ENCODE data around the gene KLK6.
"Not testable (repeated sequence)": the region's sequence is repeated elsewhere in the genome, so short reads cannot be mapped to it uniquely, and the experiment has no call there.

Gene KLK6

GRCh38 chr19:50984416-50984815, 15.0 kb upstream of the KLK6 start:
- not testable (repeated sequence) for DNase-seq

- DNase-seq, result no peak
Observed at GRCh38 chr19:50983625-50984292, 14.4 kb upstream of the KLK6 start, which contains the start of gene KLK7. Gene KLK7 (minus strand): TSS chr19:50983917. CDS start chr19:50982399, 1,518 bp downstream.

- DNase-seq, result no peak
Observed at GRCh38 chr19:50982186-50982585, 12.8 kb upstream of the KLK6 start.

GRCh38 chr19:50981587-50982146, 12.3 kb upstream of the KLK6 start:
- DNase-seq, result no peak

- DNase-seq, result no peak
Observed at GRCh38 chr19:50980208-50980607, 10.8 kb upstream of the KLK6 start.

- DNase-seq, result no peak
Observed at GRCh38 chr19:50979758-50980157, 10.4 kb upstream of the KLK6 start.

GRCh38 chr19:50978772-50979390, 9.5 kb upstream of the KLK6 start:
- no peak for DNase-seq

- DNase-seq, result no peak
Observed at GRCh38 chr19:50977626-50978025, 8.2 kb upstream of the KLK6 start.

- DNase-seq, result no peak
Observed at GRCh38 chr19:50975766-50976165, 6.4 kb upstream of the KLK6 start.

GRCh38 chr19:50974702-50975556, 5.5 kb upstream of the KLK6 start:
- no peak for DNase-seq

GRCh38 chr19:50972795-50973376, 3.5 kb upstream of the KLK6 start:
- no peak for DNase-seq

GRCh38 chr19:50969810-50970209, 419 bp upstream of the KLK6 start:
- DNase-seq, result not testable (repeated sequence)

- DNase-seq, result no peak
Observed at GRCh38 chr19:50968716-50969412, 527 bp downstream of the KLK6 start.

GRCh38 chr19:50967929-50968715, 1.3 kb downstream of the KLK6 start:
- DNase-seq, result no peak

GRCh38 chr19:50964266-50964665, 5.1 kb downstream of the KLK6 start:
- no peak for DNase-seq

- no peak for DNase-seq
Observed at GRCh38 chr19:50963381-50963780, 6.0 kb downstream of the KLK6 start.

GRCh38 chr19:50962245-50962644, 7.1 kb downstream of the KLK6 start:
- DNase-seq, result no peak

GRCh38 chr19:50959731-50960500, 9.5 kb downstream of the KLK6 start:
- no peak for DNase-seq

- DNase-seq, result no peak
Observed at GRCh38 chr19:50957587-50957986, 11.8 kb downstream of the KLK6 start.

GRCh38 chr19:50952910-50953309, 16.5 kb downstream of the KLK6 start, which contains the start of gene KLK5:
Gene KLK5 (minus strand): TSS chr19:50953038. CDS start chr19:50952657, 381 bp downstream.
- no peak for DNase-seq

- no peak for DNase-seq
Observed at GRCh38 chr19:50949861-50950260, 19.5 kb downstream of the KLK6 start.
